GM12801 (cell line): ENCODE data around the gene PPM1B.

ENCODE experiments used
- TF ChIP-seq, protein P1 (sequence below): IDR thresholded peaks from one replicate; pipeline ENCODE4 v1.5.1; 2011; ENCODE audit warnings: control low read depth; ENCODE audit not compliant: insufficient read length; ENCODE audit errors: extremely low read depth

The PPM1B gene

DNA sequence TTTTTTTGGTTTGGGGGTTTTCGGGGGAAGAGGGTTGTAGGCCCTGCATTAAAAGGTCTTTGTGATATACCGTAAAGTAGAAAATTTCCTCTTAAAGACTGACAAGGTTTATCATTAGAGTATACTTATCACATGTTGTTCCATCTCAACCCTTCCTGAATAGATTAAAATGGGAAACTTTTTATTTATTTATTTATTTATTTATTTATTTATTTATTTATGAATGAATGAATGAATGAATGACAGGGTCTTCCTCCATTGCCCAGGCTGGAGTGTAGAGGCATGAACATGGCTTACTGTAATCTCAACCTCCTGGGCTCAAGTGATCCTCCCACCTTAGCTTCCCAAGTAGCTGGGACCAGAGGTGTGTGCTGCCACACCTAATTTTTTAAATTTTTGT, 58.1 kb downstream of the PPM1B start:
- TF ChIP-seq, protein P1, sequence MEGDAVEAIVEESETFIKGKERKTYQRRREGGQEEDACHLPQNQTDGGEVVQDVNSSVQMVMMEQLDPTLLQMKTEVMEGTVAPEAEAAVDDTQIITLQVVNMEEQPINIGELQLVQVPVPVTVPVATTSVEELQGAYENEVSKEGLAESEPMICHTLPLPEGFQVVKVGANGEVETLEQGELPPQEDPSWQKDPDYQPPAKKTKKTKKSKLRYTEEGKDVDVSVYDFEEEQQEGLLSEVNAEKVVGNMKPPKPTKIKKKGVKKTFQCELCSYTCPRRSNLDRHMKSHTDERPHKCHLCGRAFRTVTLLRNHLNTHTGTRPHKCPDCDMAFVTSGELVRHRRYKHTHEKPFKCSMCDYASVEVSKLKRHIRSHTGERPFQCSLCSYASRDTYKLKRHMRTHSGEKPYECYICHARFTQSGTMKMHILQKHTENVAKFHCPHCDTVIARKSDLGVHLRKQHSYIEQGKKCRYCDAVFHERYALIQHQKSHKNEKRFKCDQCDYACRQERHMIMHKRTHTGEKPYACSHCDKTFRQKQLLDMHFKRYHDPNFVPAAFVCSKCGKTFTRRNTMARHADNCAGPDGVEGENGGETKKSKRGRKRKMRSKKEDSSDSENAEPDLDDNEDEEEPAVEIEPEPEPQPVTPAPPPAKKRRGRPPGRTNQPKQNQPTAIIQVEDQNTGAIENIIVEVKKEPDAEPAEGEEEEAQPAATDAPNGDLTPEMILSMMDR = no peak

DNA sequence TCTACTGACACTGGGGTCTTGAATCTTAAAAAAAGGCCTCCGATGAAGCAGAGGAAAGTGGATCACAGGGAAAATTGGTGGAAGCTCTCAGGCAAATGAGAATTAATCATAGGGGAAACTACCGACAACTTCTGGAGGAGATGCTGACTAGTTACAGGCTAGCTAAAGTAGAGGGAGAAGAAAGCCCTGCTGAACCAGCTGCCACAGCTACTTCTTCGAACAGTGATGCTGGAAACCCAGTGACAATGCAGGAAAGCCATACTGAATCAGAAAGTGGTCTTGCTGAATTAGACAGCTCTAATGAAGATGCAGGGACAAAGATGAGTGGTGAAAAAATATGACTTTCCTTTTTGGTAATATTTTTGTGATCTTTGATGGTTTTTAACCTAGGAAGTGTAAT, 61.7 kb downstream of the PPM1B start:
- TF ChIP-seq, protein P1 = no peak

DNA sequence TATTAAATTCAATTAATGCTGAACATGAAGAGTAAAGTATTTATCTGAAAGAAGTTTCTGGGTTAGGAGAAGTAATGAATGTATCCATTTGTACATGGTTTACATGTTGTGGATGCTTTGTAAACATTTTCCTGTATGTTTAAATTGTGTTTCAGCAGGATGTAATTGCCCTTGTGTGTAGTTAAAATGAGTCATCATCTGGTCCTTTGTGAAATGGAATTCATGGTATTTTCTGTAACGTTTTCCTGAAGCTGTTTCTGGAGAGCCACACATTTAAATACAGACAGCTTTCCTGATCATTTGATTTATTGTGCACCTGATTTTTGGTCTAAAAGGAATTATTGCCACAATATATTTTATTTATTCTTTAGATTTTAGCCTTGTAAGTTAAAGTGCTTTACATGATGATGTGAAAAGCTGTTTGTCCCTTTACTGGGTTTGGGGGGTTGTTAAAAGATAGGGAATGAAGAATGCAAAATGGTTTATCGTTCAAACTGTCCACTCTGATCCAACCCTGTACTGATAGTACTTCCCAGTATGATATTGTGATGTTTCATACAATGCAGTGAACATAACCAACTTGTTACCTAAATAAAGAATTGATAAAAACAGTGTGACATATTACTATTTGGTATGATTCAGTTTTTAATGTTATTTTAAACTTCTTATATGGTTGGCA, 64.9 kb downstream of the PPM1B start:
- TF ChIP-seq, protein P1 = no peak

GRCh38 chr2:44237221-44237620, 68.5 kb downstream of the PPM1B start:
- TF ChIP-seq, protein P1 = no peak

DNA sequence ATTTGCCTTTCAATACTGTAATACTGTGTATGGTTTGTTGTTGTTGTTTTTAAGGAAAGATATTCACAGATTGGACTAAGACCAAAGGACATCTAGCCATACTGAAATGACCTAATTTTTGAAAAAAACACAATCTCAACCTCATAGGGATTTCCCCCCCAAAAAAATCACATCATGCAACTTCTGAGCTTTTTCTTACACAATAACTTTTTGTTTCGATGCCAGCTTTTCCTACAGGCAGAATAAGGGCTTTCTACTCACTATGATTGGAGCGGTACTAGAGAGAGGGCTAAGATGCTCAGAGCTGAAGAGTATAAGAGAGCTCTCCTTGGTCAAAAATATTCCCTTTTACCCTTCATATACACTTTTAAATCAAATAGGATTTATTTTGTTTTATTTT, 74.2 kb downstream of the PPM1B start:
- TF ChIP-seq, protein P1 = no peak

DNA sequence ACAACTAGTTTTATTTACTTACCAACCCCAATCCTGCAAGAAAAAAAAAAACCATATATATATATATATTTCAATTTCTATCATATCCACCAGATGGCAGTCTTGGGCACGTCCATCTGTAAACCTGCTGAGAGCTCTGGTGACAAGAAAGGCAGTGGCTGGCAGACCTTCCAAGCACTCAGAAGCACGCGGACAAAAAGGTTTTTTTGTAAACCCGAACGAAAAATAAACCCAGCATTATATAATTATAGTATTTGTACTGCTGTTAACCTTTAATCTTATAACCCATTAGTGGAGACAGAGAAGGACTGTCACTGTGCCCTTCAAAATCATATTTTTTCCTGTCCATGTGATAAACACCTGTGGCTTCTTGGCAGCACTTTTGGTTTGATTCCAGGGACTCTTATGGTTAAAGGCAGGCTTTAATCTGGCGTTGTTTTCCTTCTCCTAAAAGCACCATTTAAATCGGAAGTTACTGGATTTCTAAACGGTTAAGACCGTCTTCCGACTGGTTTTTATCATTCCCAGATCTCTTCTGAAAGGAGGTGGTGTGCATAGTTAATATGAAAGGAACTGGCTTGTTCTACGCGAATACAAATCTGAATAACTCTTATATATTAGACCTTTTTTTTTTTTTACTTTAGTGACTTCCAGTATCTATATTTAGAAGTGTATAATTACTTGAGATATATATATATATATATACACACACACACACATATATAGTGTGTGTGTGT, 75.6 kb downstream of the PPM1B start:
- TF ChIP-seq, protein P1 = no peak

GRCh38 chr2:44245083-44245861, 76.6 kb downstream of the PPM1B start:
- TF ChIP-seq, protein P1 = no peak
